ENCODE measurements around the gene CTRB2.
"Not testable (repeated sequence)": the region's sequence is repeated elsewhere in the genome, so short reads cannot be mapped to it uniquely, and the experiment has no call there.

The CTRB2 gene

DNA sequence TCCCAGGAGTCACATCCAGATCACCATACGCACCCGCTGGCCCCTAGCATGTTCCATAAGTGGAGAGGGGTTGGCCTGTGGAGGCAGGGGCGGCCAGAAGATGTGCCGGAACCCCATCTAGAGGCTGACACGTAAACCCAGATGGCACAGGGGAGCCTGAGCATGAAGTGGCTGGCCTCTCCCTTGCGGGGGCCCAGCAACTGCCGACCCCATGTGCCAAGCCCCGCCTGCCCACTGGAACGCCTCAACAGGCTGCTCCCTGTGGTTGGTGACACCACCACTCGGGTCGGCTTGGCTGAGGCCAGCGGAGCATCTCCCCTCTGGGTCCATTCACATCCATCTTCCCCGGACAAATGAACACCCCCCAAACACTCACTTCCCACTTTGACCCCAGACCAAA, 35.0 kb upstream of the CTRB2 start:
- no peak for DNase-seq

DNA sequence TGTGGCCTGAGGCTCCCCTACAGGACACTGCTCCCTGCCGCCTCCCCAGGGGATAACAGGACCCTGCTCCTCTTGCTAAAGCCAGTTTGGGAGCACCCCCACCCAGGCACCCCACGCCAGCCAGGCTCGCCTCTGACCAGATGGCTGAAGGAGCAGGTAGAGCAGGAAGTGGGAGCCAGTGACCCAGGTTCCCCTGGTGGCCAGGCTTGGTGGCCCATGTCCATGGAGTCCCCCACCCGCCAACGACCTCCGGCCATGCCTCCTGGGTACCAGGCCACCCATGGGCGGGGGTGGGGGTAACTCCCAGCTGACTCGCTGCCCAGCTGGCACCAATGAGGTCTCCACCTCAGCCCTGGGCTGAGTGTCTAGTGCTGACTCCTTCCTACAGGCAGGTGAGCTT, 34.5 kb upstream of the CTRB2 start:
- DNase-seq = no peak

DNA sequence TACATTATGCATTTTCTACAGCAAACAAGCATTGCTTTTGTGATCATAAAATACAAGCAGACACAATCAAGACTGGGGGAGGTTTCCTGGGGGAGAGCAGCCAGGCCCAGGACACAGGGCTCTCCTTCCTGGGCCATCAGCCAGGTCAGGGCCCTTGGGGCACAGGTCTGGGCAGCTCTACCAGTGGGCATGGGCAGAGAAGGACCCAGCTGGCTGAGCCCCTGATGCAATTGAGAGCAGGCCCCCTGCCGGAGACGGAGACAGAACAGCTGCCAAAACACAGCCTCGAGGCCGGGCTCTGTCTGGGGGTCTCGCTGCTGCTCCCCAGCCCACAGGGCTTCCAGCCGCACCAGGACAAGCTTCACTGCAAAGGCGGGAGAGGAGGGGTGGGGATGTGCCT, 33.7 kb upstream of the CTRB2 start:
- DNase-seq = not testable (repeated sequence)

DNA sequence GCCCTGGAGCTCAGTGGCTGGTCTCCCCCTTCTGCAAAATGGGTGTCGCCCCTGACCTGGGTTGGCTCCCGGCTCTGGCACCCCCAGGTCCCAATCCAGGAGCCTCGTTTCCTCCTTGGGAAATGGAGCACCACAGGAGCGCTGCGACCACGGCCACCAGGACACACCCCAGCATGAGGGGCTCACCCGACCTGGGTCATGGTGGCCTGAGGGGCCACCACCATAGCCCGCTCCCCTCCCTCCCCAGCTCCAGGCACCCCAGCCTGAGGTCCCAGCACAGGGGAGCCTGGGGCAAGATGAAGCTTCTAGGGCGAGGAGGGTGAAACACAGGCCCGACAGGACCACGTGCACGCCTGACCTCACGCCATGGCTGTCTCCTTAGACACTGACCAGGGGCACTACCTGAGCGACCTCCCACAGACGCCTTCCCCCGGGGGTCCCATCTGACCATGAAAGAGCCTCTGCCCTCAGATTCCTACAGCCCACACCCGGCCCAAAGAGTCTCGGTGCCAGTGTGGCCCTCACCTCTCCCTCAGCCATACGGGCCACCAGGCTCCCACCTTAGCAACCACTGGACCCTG, 32.7 kb upstream of the CTRB2 start:
- DNase-seq = no peak

DNA sequence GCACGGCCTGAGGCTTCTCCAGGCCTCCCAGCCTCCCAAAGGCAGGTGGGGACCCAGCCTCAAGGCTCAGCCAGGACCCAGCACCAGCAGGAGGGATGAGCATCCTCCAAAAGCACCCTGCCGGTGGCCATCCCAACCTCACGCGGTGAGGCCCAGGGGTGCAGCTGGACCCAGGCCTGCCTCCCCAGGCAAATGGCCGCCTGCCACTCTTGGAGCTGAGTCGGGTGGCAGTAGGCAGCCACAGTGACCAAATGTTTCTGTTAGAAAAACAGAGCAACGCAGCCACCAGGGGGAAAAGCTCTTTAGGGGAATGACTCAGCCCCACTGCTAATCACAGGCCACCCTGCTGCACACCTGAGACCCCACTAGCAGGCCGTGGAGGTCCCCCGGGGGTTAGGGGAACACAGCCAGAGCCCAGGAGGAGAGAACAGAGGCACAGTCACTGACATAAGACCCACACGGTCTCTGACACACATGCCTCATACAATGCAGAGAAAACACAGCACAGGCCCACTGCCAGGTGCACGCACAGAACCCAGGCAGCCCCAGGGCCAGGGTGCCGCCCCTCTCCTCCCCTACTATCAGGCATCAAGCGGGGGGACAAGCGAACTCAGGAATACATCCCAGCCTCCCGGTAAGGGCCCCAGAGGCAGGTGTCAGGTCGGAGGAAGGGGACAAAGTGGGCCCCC, 32.0 kb upstream of the CTRB2 start:
- DNase-seq = no peak

DNA sequence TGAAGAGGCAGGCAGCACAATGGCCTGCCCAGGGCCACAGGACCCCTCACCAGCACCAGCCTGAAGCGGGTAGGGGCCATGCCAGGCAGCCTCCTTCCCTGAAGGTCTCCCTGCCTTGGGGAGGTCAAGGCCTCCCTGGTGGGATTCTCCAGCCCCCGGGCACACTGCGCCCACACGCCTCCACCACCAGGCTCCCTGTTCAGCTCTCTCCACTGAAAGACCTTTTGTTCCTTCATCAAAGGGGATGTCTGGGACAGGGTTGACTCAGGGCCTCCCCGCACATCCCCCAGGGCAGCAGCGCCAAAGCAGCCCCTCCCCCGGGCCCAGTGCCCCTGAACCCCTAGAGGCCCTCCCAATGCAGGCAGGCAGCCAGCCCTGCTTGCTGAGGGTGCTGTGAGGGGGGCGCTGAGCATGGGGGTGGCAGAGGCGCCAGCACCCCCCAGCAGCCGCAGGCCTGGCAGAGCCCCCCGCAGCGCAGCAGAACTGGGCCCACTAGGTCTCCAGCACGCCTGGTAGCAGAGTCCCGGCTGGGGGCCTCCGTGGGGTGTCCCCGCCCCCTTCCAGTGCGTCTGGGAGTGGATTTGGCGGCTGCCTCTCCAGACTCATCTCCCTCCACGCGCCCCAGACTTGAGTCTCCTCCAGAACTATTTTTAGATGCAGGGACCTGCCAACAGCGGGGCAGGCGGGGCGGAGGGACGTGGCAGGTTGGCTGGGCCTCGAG, 31.3 kb upstream of the CTRB2 start:
- DNase-seq = no peak

DNA sequence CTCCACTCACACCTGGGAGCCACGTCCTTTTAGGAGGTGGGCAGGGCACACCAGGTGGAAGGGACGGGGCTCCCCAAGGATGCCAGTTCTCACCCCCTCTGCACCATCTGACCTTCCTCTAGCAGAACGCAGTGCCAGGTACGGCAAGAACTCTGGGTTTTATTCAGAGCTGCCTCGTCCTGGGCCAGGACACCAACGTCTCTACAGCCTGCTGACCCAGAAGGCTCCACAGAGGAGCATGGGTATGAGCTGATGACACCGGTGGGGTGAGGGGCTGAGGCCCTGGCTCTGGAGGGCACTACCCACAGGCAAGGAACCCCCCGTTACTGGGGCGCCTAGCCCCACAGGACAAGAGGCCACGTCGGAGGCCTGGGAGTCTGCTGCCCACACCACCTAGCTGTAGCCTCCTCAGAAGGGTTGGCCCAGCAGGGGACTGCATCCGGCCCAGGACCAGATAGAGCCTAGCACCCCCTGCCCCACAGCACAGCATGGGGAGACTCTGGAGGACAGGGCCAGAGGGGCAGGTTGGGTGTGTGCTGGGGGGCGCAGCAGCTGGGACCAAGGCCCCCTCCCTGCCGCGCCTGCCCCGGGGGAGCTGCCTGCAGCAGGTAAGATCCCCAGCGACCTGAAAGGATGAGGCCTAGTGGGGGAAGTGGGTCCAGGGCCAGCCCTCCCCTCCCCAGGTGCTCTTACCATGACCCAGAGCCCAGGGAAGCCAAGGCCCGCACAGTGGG, 30.6 kb upstream of the CTRB2 start:
- no peak for DNase-seq

DNA sequence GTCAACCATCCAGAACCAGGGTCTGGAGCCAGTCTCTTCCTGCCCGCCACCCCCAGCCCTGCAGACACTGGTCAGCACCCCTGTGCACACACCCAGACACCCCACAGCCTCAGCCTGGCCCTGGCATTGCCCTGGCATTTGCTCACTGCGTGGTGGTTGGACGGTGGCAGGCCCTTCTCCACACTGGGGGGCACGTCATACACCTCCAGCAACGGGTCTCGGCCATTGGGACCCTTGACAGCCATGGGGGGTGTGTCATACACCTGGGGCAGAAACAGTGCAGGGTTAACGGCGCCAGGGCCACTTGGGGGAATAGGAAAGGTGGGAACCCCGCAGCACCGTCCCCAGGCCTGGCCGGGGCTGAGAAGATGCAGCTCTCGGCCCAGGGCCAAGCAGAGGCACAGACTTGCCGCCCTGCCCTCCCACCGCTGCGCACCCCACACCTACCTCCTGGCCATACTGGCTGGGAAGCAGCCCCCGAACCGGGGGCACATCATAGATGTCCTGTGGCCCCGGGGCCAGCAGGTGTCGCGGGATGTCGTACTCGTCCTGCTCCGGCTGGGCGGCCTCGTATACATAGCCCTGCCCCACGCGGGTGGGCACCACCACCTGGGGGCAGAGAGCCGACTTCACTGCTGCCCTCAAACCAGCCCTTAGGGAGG, 29.9 kb upstream of the CTRB2 start:
- DNase-seq = no peak

DNA sequence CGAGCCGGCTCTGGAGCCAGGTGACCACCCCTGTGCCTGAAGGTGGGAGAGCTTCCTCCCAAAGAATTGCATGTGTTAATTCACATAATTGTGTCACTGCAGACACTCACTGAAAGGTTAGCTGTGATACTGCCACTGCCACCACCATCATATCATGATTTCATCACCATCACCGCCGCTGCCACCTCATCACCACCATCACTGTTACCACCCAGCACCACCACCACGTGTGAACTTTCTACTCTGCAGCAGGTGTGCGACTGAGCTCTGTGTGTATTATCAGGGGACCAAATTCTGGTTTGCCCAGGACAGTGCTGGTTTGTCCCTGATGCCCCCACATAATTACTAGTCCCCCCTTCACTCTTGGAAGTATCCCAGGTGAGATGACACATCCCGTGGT, 29.3 kb upstream of the CTRB2 start:
- no peak for DNase-seq

DNA sequence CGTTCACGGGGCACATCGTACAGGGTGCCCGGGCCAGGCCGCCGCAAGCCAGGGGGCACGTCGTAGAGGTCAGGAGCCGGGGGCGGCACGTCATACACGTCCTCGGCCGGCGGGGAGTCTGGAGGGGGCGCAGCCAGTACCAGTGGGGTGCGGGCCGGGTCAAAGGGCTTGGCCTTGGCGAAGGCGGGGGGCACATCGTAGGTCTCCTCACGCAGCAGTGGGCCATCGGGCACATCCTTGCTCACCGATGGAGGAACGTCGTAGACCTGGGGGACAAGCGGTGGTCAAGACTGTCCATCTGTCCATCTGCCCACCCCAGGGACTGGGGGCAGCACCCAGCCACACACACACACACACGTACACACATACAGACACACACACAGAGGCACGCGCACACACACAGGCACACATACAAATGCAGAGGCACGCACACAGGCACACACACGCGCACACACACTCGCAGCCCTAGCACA, 28.8 kb upstream of the CTRB2 start:
- DNase-seq = no peak

DNA sequence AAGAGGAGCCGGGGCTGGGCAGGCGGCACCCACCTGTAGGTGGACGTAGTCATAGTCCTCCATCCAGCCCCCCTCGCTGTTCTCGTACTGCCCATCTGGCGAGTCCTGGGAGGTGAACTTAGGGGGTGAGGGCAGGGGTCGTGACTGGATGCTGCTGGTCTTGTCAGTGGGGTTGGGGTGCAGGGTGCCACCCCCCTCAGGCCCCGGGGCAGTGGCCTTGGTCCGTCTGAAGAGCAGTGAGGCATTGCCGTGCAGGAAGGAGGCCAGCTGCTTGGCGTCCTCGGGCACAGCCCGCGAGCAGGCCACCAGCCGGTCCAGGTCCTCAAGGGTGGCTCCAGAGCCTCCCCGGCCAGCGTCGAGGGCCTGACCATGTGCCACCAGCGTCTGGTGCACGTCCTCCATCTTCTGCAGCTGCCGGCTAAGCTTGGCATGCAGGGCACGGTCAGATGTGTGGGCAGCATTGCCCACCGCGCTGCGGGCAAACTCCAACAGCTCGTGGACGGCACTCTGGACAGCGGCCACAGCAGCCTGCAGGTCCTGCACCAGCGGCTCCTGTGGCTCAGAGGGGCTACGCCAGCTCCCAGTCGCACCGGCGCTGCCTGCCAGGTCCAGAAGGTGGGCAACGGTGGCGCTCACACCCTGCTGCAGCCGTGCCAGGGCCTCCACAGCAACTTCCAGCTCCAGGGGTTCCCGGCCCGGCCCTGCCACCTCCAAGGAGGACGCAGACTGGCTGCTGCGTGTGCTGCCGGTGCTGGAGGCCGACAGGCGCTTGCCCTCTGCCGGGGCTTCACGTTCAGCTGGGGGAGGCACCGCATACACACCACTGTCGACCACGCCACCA, 28.1 kb upstream of the CTRB2 start:
- no peak for DNase-seq

DNA sequence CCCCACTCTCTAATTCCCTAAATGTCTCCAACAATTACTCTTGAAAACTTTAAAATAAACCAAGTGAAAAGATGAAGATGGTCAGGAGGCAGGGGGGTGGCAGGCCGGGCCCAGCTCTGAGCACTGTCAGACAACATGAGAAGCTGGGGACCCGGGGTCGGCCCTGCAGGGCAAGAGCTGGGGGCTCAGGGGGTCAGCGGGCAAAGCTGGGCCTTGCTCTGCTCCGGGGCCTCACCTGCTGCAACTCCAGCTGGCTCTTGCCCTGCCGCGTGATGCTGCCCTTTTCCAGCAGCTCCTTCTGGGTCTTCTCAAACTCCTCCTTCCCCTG, 26.6 kb upstream of the CTRB2 start:
- DNase-seq = no peak

DNA sequence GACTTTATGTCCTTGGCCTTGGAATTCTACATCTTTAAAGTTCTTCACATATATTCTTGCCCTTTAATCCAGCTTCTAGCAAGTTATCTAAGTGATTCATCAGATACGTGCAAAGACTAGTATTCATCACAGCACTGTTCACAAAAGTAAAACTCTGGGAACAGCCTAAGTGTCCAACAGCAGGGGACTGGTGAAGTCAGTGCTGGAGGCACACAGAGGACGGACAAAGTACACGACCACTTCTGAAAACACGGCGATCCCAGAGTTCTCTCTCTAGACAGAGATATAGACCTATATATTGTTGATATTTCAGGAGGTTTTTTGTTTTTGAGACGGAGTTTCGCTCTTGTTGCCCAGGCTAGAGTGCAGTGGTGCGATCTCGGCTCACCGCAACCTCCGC, 24.6 kb upstream of the CTRB2 start:
- DNase-seq = no peak

DNA sequence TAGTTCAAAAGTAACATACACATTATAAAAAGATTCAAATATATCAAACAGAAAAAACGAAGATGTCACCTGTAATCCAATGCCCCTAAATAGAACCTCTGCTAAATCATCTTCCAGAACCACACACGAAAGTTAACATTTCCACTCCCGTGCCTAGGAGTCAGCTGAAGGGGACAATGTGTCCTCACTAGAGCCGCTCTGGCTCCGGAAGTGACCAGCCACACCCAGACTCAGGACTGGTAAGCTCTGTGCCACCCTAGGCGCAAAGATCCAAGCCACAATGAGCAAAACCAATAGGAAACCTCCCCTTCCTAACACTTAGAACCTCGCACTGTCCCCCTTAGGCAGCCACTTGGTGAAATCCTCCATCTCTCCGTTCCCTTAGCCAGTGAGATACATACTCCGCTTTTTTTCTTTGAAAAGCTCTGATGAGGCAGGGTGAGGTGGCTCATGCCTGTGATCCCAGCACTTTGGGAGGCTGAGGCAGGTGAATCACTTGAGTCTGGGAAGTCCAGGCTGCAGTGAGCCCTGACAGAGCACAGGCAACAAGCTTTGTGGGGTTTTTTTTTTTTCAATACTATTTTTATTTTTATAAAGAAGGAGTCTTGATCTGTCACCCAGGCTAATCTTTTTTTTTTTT, 23.6 kb upstream of the CTRB2 start:
- no peak for DNase-seq

DNA sequence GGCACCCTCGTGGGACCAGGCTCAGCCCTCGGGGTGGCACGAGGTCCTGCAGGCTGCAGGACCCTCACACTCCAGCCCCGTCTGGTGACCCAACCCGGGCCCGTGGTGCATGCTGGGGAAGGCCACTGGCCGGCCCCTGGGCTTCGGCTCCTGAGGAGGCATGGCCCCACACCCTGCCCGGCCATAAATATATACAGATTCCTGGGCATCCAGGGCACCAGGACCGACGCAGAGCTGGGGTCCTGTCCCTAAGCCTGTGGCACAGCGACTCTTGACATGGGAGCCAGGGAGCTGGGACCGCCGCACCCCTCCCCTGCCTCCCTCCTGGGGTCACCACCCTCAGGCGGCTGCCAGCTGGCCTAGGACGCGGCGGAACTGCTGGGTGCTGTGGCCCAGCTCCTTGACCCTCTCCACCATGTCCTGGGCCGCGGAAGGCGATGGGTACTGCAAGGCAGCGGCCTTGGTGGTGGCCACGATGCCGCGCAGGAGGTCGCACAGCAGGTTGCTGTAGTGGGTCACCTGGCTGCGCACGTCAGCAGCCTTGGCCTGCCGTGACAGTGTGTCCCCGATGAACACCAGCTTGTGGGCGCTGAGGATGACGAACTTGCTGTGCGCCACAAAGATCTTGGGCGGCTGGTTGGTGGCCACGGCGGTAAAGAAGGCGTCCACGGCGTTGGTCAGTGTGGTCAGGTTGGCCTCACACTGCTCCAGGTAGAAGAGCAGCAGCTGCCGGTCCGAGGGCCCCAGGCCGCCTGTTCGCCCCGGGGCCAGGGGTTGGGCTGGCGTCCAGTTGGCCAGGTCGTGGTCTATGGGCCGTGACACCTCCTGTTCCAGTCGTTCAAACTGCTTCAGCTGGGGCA, 22.4 kb upstream of the CTRB2 start:
- DNase-seq = no peak

DNA sequence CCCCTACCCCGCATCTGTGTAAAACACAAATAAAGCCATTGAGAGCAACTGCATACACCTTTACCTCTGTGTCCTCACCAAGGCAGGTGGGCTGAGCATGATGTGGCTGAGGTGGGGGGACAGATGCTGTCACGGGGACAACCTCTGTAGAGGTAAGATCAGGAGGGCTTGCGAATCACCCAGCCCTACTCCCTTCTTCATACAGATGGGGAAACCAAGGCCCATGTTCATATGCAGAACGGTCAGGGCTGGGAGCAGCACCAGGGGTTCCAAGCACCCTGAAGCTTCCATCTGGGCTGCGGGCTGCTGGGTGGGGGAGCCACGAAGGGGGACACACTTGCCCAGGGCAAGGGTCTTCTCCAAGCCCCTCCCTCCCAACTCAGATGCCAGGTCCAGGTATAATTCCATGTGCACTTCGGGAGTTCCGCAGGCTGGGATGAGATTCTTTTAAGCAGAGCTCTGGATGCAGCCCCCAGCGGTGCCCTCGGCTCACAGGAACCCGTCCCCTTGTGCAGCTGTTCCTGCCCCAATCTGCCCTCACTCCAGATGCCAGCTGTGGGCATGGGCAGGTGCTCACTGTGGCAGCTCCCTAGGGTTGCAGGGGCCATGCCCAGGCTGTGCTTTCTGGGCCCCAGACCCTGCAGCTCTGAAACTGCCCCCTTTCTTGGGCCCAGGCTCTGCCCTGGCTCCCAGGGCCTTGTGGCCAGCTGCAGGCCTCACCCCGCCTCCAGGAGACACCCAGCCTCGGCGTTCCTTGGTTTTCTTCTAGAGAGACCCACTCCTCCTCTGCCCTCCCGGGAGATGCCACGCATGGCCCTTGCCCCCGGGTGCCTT, 21.4 kb upstream of the CTRB2 start:
- no peak for DNase-seq

DNA sequence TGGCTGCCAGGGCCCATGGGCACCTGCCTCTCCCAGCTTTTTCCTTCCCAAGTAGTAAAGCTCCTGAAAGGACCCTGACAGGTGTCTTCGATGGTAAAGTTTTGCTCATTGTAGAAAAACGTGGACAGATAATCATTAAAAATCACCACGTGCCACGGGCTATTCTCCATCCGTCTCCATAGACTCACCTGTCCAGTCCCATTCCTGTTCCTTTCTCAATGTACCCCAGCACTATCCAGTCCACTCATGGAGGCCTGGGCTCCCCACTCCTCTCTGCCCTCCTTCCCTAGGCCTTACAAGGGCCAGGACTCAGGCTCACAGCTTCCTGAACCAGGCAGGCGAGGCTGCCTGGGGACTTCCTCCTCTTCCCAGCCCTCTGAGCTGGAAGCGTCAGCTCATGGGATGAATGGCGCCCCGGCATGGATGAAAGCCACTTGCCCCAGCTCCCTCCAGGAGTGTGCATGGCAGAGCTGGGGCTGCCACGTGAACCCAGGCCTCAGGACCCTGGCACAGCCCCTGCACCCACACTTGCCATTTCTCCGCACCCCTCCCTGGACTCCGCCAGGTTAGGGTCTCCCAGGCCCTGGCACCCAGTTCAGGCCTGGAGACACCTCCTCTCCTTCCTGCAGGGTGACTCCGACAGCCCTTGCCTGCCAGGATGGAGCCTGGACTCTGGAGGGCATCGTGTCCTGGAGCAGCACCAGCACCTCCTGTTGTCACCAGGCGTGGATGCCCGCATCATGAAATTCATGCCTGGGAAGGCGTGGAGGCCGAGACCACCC, 20.6 kb upstream of the CTRB2 start:
- no peak for DNase-seq

DNA sequence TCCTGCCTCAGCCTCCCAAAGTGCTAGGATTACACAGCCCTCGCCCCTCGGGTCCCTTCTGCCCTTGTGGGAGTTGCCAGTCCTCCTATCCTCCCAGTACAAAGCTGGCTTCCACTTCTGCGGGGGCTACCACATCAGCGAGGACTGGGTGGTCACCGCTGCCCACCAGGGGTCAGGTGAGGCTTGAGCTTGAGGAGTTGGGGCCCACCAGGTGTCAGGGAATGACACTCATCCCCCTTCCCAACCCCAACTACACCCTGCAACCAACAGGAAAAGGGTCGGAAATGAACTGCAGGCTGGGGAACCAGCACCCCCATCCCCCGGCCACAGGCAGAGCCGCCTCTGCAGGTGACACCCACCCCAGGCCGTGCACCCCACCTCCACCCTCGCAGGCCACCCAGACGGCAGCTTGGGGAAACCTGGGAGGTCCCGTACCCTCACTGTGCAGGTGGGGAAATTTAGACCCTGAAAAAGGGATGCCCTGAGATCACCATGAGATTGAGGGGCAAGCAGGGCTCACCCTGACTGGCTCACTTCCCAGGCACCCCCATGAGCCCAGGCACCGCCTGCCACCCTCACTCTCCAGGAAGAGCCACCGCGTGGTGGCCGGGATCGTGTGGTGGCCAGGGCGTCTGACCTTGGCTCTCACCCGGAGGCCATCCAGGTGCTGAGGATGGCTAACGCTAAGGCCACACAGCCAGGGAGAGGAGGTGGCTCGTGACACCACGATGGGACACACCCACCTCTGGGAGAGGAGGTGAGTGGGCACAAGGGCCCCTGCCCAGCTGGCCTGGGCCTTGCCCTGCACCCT, 19.8 kb upstream of the CTRB2 start:
- DNase-seq = no peak
